K562 (cell line): ENCODE measurements around the gene PPP1R15B. TPM values are rescaled to one million over a fixed set of nuclear protein-coding genes. Genes with fewer than 3 reads are reported as not detected.

Experiments used
- CBX3 ChIP-seq, 2 experiments: IDR thresholded peaks; 1 replicate in 1 of 2; 2 replicates in 1 of 2; pipeline ENCODE4 v1.6.1; 2012; ENCODE audit warnings: inconsistent platforms in 2 of 2, low read length in 2 of 2, borderline replicate concordance in 1 of 2, control low read depth in 1 of 2
- EP400 ChIP-seq: fragments of 450-650 bp; IDR thresholded peaks from 2 replicates; pipeline ENCODE4 v1.6.1; 2017; ENCODE audit warnings: antibody characterized with exemption, mild to moderate bottlenecking, moderate library complexity
- FOSL1 ChIP-seq: fragments of 200-800 bp; sonication (Bioruptor generic); conservative IDR thresholded peaks from 2 replicates; pipeline ENCODE4 v1.6.1; 2016; ENCODE audit warnings: missing genetic modification characterization, missing compliant biosample characterization
- FOXJ2 ChIP-seq: fragments of 200-800 bp; sonication (Bioruptor generic); IDR thresholded peaks from 2 replicates; pipeline ENCODE4 v1.6.1; 2016; ENCODE audit warnings: missing genetic modification characterization, missing compliant biosample characterization
- KDM1A ChIP-seq, 2 experiments: fragments of 450-650 bp; IDR thresholded peaks; 2 replicates each; pipeline ENCODE4 v1.6.1; 2016; ENCODE audit warnings: mild to moderate bottlenecking in 2 of 2
- MBD2 ChIP-seq: sonication (generic); IDR thresholded peaks from 2 replicates; pipeline ENCODE4 v1.6.1; 2016; ENCODE audit warnings: low read depth, borderline replicate concordance
- MTA1 ChIP-seq: fragments of 450-650 bp; IDR thresholded peaks from 2 replicates; pipeline ENCODE4 v1.6.1; 2017; ENCODE audit warnings: borderline replicate concordance
- NBN ChIP-seq: fragments of 450-650 bp; IDR thresholded peaks from 2 replicates; pipeline ENCODE4 v1.6.1; 2016; ENCODE audit warnings: low read depth, mild to moderate bottlenecking
- NFE2 ChIP-seq: IDR thresholded peaks from 2 replicates; pipeline ENCODE4 v1.6.1; 2014; ENCODE audit warnings: antibody characterized with exemption, low read depth
- RFX7 ChIP-seq: fragments of 250-450 bp; sonication (Bioruptor Pico); IDR thresholded peaks from 2 replicates; pipeline ENCODE4 v1.5.1; 2021; ENCODE audit warnings: mild to moderate bottlenecking
- RNF2 ChIP-seq: sonication (generic); IDR thresholded peaks from 2 replicates; pipeline ENCODE4 v1.6.1; 2016
- TBL1XR1 ChIP-seq, 2 experiments: IDR thresholded peaks; 2 replicates each; pipeline ENCODE4 v1.6.1; 2012; ENCODE audit warnings: improper control_type of control experiment in 2 of 2, low read length in 2 of 2, mild to moderate bottlenecking in 1 of 2
- TOE1 ChIP-seq, 2 experiments: fragments of 450-650 bp in 1 of 2; sonication (generic) in 1 of 2; formaldehyde crosslinking in 1 of 2; IDR thresholded peaks; 2 replicates each; pipeline versions ENCODE4 v1.7.1 to v1.8.0; 2016 to 2022; ENCODE audit warnings: borderline replicate concordance in 2 of 2, mild to moderate bottlenecking in 2 of 2, antibody characterized with exemption in 1 of 2, inconsistent platforms in 1 of 2, low read depth in 1 of 2, missing genetic modification reagents in 1 of 2, moderate library complexity in 1 of 2
- ZBTB1 ChIP-seq: sonication (generic); formaldehyde crosslinking; IDR thresholded peaks from 2 replicates; pipeline ENCODE4 v1.8.1; 2023; ENCODE audit warnings: missing genetic modification reagents, low read depth, mild to moderate bottlenecking, borderline replicate concordance
- ZNF224 ChIP-seq: sonication (generic); formaldehyde crosslinking; IDR thresholded peaks from 2 replicates; pipeline ENCODE4 v1.8.0; 2022; ENCODE audit warnings: mild to moderate bottlenecking, missing genetic modification reagents
- ZNF232 ChIP-seq: sonication (generic); formaldehyde crosslinking; IDR thresholded peaks from 2 replicates; pipeline ENCODE4 v1.8.0; 2022; ENCODE audit warnings: mild to moderate bottlenecking, missing genetic modification reagents
- ZNF583 ChIP-seq: fragments of 250-450 bp; sonication (Bioruptor Pico); IDR thresholded peaks from 2 replicates; pipeline ENCODE4 v1.4.0; 2020
- polyA plus RNA-seq, 8 experiments: library from polyadenylated mRNA; depleted of rRNA in 4 of 8; stranded (reverse) in 5 of 8; unstranded in 3 of 8; fragments of >200 nt; fragmentation: Nextera tagmentation in 2 of 8; fragmentation: Illumina TruSeq in 1 of 8; extraction: Ambion mirVana in 2 of 8; extraction: Trizol in 1 of 8; gene quantifications; 2 replicates each; pipeline versions ENCODE4 v1.2.1 to v1.2.3, GENCODE V29; 2011 to 2014; ENCODE audit warnings: inconsistent platforms in 1 of 8, missing spikeins in 1 of 8
- total RNA-seq, 7 experiments: library from RNA; depleted of rRNA in 6 of 7; stranded (reverse); fragments of >200 nt in 6 of 7; fragmentation: Illumina TruSeq in 2 of 7; extraction: Trizol in 2 of 7; gene quantifications; 2 replicates each; pipeline versions ENCODE4 v1.2.1 to v1.2.3, GENCODE V29; 2011 to 2021; ENCODE audit warnings: low replicate concordance in 1 of 7
- TF ChIP-seq, protein P1 (sequence below): fragments of 450-650 bp; IDR thresholded peaks from 2 replicates; pipeline ENCODE4 v1.6.1; 2016
- TF ChIP-seq, protein P2 (sequence below), 2 experiments: fragments of 200-800 bp in 1 of 2; sonication (Bioruptor generic) in 1 of 2; sonication (generic) in 1 of 2; formaldehyde crosslinking in 1 of 2; IDR thresholded peaks in 1 of 2; conservative IDR thresholded peaks in 1 of 2; 2 replicates each; pipeline versions ENCODE4 v1.5.0 to v1.6.1; 2016 to 2020; ENCODE audit warnings: missing compliant biosample characterization in 1 of 2, missing genetic modification characterization in 1 of 2, missing genetic modification reagents in 1 of 2
- TF ChIP-seq, protein P3 (sequence below), 3 experiments: fragments of 200-800 bp in 1 of 3; sonication (Bioruptor generic) in 1 of 3; sonication (generic) in 1 of 3; formaldehyde crosslinking in 1 of 3; IDR thresholded peaks; 2 replicates each; pipeline versions ENCODE4 v1.6.1 to v1.8.0; 2016 to 2022; ENCODE audit warnings: mild to moderate bottlenecking in 2 of 3, missing compliant biosample characterization in 2 of 3, missing genetic modification characterization in 2 of 3, missing genetic modification reagents in 1 of 3
- TF ChIP-seq, protein P4 (sequence below): IDR thresholded peaks from 2 replicates; pipeline ENCODE4 v1.6.1; 2016; ENCODE audit warnings: missing genetic modification characterization, missing compliant biosample characterization

Gene PPP1R15B
- total and polyA plus RNA-seq, 9 of the 15 experiments (the other 6 are each of a cell fraction or from before 2014, with no cell fraction given): 17.0 to 48.1 (median 30.8) TPM

DNA sequence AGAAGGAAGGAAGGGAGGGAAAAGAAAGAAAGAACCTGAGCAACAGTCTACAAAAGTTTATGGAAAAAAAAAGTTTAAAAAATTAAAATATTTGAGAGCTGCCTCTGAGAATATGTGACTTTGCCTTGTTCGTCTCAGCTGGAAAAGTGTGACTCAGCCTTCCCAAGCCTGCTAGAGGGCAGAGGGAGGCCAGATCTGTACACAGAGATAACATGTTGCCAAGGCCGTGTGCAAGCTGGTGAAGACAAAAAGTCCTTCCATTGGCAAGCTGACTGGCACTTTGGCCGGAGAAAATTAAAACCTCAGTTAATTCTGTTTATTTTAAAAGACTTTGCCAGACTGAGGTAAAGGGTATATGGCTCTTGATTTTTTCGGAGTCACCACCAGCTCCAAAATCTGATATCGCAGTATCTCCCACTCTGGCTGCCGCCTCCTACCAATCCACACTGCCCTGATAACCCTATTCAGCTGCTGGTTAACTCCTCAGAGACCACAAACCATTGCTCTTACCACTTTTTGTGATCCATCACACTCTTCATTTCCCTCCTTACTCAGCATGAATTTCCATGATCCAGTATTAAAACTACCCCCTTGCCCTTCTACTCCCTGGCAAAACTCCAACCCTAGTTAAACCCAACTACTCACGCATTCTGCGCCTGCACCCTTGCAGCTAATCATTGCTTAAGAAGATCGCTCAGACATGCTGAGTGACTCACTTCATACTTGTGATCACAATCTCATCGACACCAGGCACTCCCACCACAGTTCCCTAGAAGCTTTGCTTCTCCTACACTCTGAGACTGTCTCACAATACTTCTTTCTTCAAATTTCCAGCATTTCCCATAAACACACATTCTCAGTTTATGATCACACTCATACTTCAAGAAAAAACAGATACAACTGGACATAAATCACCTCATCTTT, 5.7 kb upstream of the PPP1R15B start (continued):
- peak; percentile 49; the same call in 1 of the 2 replicates for TF ChIP-seq TOE1 (IDR thresholded peaks at IDR 0.05; ENCODE audit: borderline replicate concordance)
- no peak for TF ChIP-seq TOE1 (CRISPR knock-in tag; IDR thresholded peaks at IDR 0.05; ENCODE audit: borderline replicate concordance, low read depth)
- TF ChIP-seq MBD2: no peak; the same call in none of the 2 replicates
- TF ChIP-seq ZBTB1 (CRISPR knock-in tag): no peak
- TF ChIP-seq CBX3 (IDR thresholded peaks at IDR 0.05; ENCODE audit: borderline replicate concordance in 1 of 2, low read length in 2 of 2): 0 out of 3 replicates have a peak, but pooled peaks of 1 of the 2 experiments have one; percentile 5
- TF ChIP-seq EP400: 0 out of 2 replicates have a peak, but pooled peaks have one; percentile 25
- no peak for TF ChIP-seq RFX7 (CRISPR knock-in tag)
- TF ChIP-seq RNF2: peak; percentile 79
- peak; percentile 99 for TF ChIP-seq FOSL1
- TF ChIP-seq ZNF583 (CRISPR knock-in tag): 0 out of 2 replicates have a peak, but pooled peaks have one; percentile 58
- TF ChIP-seq, protein P1, sequence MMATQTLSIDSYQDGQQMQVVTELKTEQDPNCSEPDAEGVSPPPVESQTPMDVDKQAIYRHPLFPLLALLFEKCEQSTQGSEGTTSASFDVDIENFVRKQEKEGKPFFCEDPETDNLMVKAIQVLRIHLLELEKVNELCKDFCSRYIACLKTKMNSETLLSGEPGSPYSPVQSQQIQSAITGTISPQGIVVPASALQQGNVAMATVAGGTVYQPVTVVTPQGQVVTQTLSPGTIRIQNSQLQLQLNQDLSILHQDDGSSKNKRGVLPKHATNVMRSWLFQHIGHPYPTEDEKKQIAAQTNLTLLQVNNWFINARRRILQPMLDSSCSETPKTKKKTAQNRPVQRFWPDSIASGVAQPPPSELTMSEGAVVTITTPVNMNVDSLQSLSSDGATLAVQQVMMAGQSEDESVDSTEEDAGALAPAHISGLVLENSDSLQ: peak; percentile 75
- peak in 1 of 2 experiments; percentile 83; a peak in 2 of 4 replicates for TF ChIP-seq TBL1XR1 (IDR thresholded peaks at IDR 0.05; ENCODE audit: low read length in 2 of 2)
- TF ChIP-seq, protein P2, sequence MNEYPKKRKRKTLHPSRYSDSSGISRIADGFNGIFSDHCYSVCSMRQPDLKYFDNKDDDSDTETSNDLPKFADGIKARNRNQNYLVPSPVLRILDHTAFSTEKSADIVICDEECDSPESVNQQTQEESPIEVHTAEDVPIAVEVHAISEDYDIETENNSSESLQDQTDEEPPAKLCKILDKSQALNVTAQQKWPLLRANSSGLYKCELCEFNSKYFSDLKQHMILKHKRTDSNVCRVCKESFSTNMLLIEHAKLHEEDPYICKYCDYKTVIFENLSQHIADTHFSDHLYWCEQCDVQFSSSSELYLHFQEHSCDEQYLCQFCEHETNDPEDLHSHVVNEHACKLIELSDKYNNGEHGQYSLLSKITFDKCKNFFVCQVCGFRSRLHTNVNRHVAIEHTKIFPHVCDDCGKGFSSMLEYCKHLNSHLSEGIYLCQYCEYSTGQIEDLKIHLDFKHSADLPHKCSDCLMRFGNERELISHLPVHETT (CRISPR knock-in tag; conservative IDR thresholded peaks at IDR 0.05 in 1 of 2, IDR thresholded peaks at IDR 0.05 in 1 of 2): peak in 1 of 2 experiments; percentile 80; a peak in 2 of 4 replicates
- no peak for TF ChIP-seq ZNF224 (CRISPR knock-in tag)
- TF ChIP-seq NFE2: peak; percentile 62
- TF ChIP-seq KDM1A (IDR thresholded peaks at IDR 0.05): peak; percentile 90 to 94
- TF ChIP-seq FOXJ2 (tag): peak; percentile 87
- peak; percentile 93 for TF ChIP-seq MTA1
- 0 out of 2 replicates have a peak, but pooled peaks have one; percentile 21 for TF ChIP-seq ZNF232
- peak; percentile 94; the same call in 1 of the 2 replicates for TF ChIP-seq NBN
- TF ChIP-seq, protein P3, sequence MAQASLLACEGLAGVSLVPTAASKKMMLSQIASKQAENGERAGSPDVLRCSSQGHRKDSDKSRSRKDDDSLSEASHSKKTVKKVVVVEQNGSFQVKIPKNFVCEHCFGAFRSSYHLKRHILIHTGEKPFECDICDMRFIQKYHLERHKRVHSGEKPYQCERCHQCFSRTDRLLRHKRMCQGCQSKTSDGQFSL (CRISPR knock-in tag; IDR thresholded peaks at IDR 0.05): no peak
- TF ChIP-seq, protein P3 (tag; IDR thresholded peaks at IDR 0.05): peak in 1 of 2 experiments; percentile 37; a peak in 1 of 4 replicates
- TF ChIP-seq, protein P4, sequence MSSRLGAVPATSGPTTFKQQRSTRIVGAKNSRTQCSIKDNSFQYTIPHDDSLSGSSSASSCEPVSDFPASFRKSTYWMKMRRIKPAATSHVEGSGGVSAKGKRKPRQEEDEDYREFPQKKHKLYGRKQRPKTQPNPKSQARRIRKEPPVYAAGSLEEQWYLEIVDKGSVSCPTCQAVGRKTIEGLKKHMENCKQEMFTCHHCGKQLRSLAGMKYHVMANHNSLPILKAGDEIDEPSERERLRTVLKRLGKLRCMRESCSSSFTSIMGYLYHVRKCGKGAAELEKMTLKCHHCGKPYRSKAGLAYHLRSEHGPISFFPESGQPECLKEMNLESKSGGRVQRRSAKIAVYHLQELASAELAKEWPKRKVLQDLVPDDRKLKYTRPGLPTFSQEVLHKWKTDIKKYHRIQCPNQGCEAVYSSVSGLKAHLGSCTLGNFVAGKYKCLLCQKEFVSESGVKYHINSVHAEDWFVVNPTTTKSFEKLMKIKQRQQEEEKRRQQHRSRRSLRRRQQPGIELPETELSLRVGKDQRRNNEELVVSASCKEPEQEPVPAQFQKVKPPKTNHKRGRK (tag): peak; percentile 100
